ENCODE measurements around the gene FRMD4A.

DNA sequence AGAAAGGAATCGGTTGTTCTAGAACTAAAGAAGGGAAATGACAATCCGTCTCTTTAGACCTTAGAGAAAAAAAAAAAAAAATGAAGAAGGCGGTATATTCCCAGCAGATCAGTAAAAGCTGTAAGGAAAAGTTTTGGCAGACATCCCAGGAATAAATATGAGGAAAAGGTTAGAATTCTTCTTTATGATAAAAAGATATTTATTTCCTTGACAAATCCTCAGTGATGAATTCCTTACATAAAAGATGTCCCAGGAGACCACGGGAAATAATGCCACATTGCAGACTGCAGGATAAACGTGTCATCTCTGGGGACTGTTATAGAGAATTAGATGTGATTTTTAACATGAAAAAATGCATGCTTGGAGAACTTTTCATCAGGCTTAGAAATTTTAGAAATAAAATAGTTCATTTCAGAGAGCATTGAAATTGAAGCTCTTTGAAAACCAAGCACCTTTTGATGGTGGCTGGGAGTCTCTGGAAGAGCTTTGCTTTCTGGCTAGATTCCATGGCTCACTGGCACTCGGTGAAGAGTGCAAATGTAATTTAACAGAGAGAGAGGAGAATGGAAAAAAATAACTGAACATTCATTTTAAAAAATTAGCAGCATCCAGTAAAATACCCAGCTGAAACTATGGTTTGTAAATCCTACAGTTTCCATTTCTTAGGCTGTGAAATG is 645.8 kb downstream of the FRMD4A start:
- TF ChIP-seq, protein P1, sequence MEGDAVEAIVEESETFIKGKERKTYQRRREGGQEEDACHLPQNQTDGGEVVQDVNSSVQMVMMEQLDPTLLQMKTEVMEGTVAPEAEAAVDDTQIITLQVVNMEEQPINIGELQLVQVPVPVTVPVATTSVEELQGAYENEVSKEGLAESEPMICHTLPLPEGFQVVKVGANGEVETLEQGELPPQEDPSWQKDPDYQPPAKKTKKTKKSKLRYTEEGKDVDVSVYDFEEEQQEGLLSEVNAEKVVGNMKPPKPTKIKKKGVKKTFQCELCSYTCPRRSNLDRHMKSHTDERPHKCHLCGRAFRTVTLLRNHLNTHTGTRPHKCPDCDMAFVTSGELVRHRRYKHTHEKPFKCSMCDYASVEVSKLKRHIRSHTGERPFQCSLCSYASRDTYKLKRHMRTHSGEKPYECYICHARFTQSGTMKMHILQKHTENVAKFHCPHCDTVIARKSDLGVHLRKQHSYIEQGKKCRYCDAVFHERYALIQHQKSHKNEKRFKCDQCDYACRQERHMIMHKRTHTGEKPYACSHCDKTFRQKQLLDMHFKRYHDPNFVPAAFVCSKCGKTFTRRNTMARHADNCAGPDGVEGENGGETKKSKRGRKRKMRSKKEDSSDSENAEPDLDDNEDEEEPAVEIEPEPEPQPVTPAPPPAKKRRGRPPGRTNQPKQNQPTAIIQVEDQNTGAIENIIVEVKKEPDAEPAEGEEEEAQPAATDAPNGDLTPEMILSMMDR (IDR thresholded peaks at IDR 0.05) = no peak
- TF ChIP-seq POLR2A (IDR thresholded peaks at IDR 0.05) (no peak), POLR2AphosphoS5 (IDR thresholded peaks at IDR 0.05) (no peak)
